HG02938 (cell line): ENCODE results near the gene TXNDC9.
A peak's percentile ranks its signal among the peaks of the same experiment; 100 is the strongest.
"Not testable (repeated sequence)": the region's sequence is repeated elsewhere in the genome, so short reads cannot be mapped to it uniquely, and the experiment has no call there.

ENCODE experiments used
- ATAC-seq: cut with Tn5 transposase; IDR thresholded peaks from one replicate; pipeline ENCODE4 v1.9.1; 2021; ENCODE audit warnings: mild to moderate bottlenecking, moderate library complexity; ENCODE audit not compliant: unreplicated experiment

Gene TXNDC9

DNA sequence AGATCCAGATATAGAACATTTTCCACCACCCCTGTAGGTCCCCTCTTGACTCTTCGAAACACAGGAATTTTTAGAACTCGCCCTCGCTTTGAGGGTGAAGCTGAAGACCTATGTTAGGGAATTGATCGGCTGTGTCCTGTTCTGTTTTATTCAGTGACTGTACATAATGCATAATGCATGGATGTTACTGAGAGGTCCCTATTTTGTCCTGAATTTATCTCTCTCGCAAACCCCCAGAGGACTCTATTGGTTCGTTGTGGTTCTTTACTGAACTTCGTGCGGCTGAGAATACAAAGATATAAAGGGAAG is 625 bp upstream of the TXNDC9 start:
- ATAC-seq = peak; percentile 5

DNA sequence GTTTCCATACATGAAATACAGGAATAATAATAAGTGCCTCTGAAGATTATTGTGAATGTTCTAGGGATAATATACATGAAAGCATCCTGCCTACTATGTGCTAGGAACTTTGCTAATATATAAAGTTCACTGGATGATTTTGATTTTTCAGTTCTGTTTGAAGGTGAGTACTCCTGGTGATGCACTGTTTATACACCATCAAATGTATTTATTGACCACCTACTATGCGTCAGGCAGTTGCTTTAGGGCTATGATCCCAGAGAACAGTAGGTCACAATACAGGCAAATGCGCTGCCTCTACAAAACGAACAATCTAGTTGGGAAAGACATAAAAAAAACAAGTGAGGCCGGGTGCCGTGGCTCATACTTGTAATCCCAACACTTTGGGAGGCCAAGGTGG is 10.7 kb downstream of the TXNDC9 start:
- ATAC-seq = no peak

- not testable (repeated sequence) for ATAC-seq
Measured at GRCh38 chr2:99317873-99318200, 18.3 kb downstream of the TXNDC9 start.

GRCh38 chr2:99317161-99317872 is 18.8 kb downstream of the TXNDC9 start:
- no peak for ATAC-seq

- ATAC-seq = not testable (repeated sequence)
Measured at GRCh38 chr2:99301097-99301496, 35.0 kb downstream of the TXNDC9 start, which contains the start of gene LYG1. Gene LYG1 (minus strand): TSS chr2:99301197. CDS start chr2:99295670, 5,527 bp downstream.

DNA sequence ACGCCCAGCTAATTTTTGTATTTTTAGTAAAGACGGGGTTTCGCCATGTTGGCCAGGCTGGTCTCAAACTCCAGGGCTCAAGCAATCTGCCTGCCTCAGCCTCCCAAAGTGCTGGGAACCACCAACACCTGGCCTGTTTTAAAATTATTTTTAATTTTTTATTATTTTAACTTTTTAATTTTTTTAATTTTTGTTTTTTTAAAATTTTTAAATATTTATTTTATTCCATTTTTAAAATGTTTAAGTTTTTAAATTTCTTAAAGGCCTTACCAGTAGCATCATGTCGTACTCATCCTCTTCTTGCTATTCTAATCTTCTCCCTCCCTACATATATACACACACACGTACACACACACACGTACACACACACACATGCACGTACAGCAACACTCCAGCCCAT is 36.6 kb downstream of the TXNDC9 start:
- ATAC-seq = no peak

- ATAC-seq = no peak
Measured at GRCh38 chr2:99297994-99298393, 38.1 kb downstream of the TXNDC9 start.

- ATAC-seq = no peak
Measured at GRCh38 chr2:99285526-99285925, 50.6 kb downstream of the TXNDC9 start.

- no peak for ATAC-seq
Measured at GRCh38 chr2:99279969-99280695, 56.0 kb downstream of the TXNDC9 start.

GRCh38 chr2:99278793-99279291 is 57.3 kb downstream of the TXNDC9 start:
- no peak for ATAC-seq

DNA sequence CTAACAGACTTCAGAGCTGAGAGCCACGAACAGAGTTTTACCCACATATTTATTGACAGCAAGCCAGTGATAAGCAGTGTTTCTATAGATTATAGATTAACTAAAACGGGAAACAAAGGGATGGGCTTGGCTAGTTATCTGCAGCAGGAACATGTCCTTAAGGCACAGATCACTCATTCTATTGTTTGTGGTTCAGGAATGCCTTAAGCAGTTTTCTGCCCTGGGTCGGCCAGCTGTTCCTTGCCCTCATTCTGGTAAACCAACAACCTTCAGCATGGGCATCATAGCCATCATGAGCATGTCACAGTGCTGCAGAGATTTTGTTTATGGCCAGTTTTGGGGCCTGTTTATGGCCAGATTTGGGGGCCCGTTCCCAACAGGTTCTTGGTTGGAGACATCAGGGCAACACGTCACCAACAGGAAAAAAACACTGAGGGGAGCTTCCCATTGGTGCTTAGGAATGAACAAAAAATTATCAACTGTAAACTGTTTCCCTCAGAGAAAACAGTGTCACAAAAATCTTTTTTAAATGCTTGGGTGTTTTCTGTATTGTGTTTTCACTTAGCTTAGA is 57.9 kb downstream of the TXNDC9 start:
- ATAC-seq = not testable (repeated sequence)

DNA sequence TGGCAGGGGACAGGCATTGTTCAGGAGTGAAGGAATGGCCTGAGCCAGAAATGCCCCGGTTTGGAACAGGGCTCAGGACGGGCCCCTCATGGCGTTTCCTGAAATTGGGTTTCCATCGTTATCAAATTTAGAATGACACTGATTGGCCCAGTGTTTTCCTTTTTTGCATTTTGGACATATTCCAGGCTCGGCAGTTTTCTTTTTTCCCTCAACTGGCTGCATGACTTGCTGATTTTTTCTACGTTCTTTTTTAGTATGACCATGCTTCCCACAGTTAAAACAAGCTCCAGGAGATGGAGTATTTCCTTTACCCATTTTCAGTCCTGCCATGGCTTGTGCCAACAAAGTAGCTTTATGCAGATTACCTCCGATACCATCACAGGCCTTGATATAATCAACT is 60.3 kb downstream of the TXNDC9 start:
- no peak for ATAC-seq
